HUES48 (cell line): ENCODE results near the gene CHCHD3.
A peak's percentile ranks its signal among the peaks of the same experiment; 100 is the strongest.

Source experiments
- H3K27ac ChIP-seq: one replicate; pipeline ENCODE4 v1.7.0; 2013; ENCODE audit warnings: low read depth, low read length, inconsistent platforms
- H3K27me3 ChIP-seq: 2 replicates; pipeline ENCODE4 v1.6.1; 2013; ENCODE audit warnings: mild to moderate bottlenecking, low read length; ENCODE audit not compliant: control insufficient read depth, insufficient read depth
- H3K36me3 ChIP-seq: 2 replicates; pipeline ENCODE4 v1.6.1; 2013; ENCODE audit warnings: low read length; ENCODE audit not compliant: control insufficient read depth, insufficient read depth
- H3K4me1 ChIP-seq: 2 replicates; pipeline ENCODE4 v1.6.1; 2013; ENCODE audit warnings: mild to moderate bottlenecking, low read length; ENCODE audit not compliant: control insufficient read depth, insufficient read depth
- H3K4me3 ChIP-seq: 2 replicates; pipeline ENCODE4 v1.5.1; 2013; ENCODE audit warnings: mild to moderate bottlenecking, low read depth, low read length
- H3K9ac ChIP-seq: 2 replicates; pipeline ENCODE4 v1.6.1; 2013; ENCODE audit warnings: mild to moderate bottlenecking, low read depth, low read length, moderate library complexity
- H3K9me3 ChIP-seq: 2 replicates; pipeline ENCODE4 v1.6.1; 2013; ENCODE audit warnings: low read length; ENCODE audit not compliant: control insufficient read depth, insufficient read depth

CHCHD3 gene

GRCh38 chr7:132861940-132862554 is 219.8 kb downstream of the CHCHD3 start:
- Histone ChIP-seq H3K9ac (no peak overlapping the region), H3K4me3 (no peak overlapping the region), H3K36me3 (no peaks in the 10 kb centered on the region), H3K9me3 (no peaks in the 10 kb centered on the region), H3K4me1 (no peaks in the 10 kb centered on the region), H3K27me3 (no peaks in the 10 kb centered on the region), H3K27ac (no peak overlapping the region)

- Histone ChIP-seq H3K4me3 (no peak overlapping the region), H3K9me3 (no peaks in the 10 kb centered on the region), H3K9ac (no peak overlapping the region), H3K27me3 (no peaks in the 10 kb centered on the region), H3K4me1 (peaks cover 1% of the 10 kb centered on the region), H3K36me3 (no peaks in the 10 kb centered on the region), H3K27ac (no peak overlapping the region)
Observed at GRCh38 chr7:132861424-132861823, 220.5 kb downstream of the CHCHD3 start.

GRCh38 chr7:132859199-132859598 is 222.7 kb downstream of the CHCHD3 start:
- Histone ChIP-seq H3K4me3 (no peak overlapping the region), H3K9me3 (no peaks in the 10 kb centered on the region), H3K27me3 (no peaks in the 10 kb centered on the region), H3K4me1 (peaks cover 12% of the 10 kb centered on the region), H3K27ac (no peak overlapping the region), H3K36me3 (no peaks in the 10 kb centered on the region), H3K9ac (no peak overlapping the region)

- Histone ChIP-seq H3K9ac (no peak overlapping the region), H3K4me3 (no peak overlapping the region), H3K36me3 (no peaks in the 10 kb centered on the region), H3K27ac (no peak overlapping the region), H3K9me3 (no peaks in the 10 kb centered on the region), H3K4me1 (peaks cover 12% of the 10 kb centered on the region), H3K27me3 (no peaks in the 10 kb centered on the region)
Observed at GRCh38 chr7:132858760-132859159, 223.1 kb downstream of the CHCHD3 start.

- Histone ChIP-seq H3K9me3 (no peaks in the 10 kb centered on the region), H3K9ac (no peak overlapping the region), H3K4me1 (peaks cover 12% of the 10 kb centered on the region), H3K4me3 (no peak overlapping the region), H3K27ac (no peak overlapping the region), H3K36me3 (no peaks in the 10 kb centered on the region), H3K27me3 (no peaks in the 10 kb centered on the region)
Observed at GRCh38 chr7:132858251-132858650, 223.6 kb downstream of the CHCHD3 start.

- peaks cover 12% of the 10 kb centered on the region for H3K4me1 ChIP-seq
- H3K9ac ChIP-seq: no peak overlapping the region
- H3K27me3 ChIP-seq: no peaks in the 10 kb centered on the region
- no peaks in the 10 kb centered on the region for H3K9me3 ChIP-seq
- H3K36me3 ChIP-seq: no peaks in the 10 kb centered on the region
- no peak overlapping the region for H3K4me3 ChIP-seq
- H3K27ac ChIP-seq: no peak overlapping the region
Observed at GRCh38 chr7:132857703-132858102, 224.2 kb downstream of the CHCHD3 start.

GRCh38 chr7:132857031-132857430 is 224.9 kb downstream of the CHCHD3 start:
- Histone ChIP-seq H3K9me3 (no peaks in the 10 kb centered on the region), H3K9ac (no peak overlapping the region), H3K27ac (no peak overlapping the region), H3K36me3 (no peaks in the 10 kb centered on the region), H3K4me3 (no peak overlapping the region), H3K4me1 (peaks cover 12% of the 10 kb centered on the region), H3K27me3 (no peaks in the 10 kb centered on the region)

- Histone ChIP-seq H3K36me3 (no peaks in the 10 kb centered on the region), H3K9me3 (no peaks in the 10 kb centered on the region), H3K9ac (no peak overlapping the region), H3K27ac (peak overlapping the region; percentile 6), H3K4me3 (no peak overlapping the region), H3K4me1 (peaks cover 12% of the 10 kb centered on the region), H3K27me3 (no peaks in the 10 kb centered on the region)
Observed at GRCh38 chr7:132856416-132856815, 225.5 kb downstream of the CHCHD3 start.

- H3K9ac ChIP-seq: no peak overlapping the region
- H3K27ac ChIP-seq: no peak overlapping the region
- peaks cover 12% of the 10 kb centered on the region for H3K4me1 ChIP-seq
- no peaks in the 10 kb centered on the region for H3K9me3 ChIP-seq
- no peaks in the 10 kb centered on the region for H3K36me3 ChIP-seq
- H3K4me3 ChIP-seq: no peak overlapping the region
- no peaks in the 10 kb centered on the region for H3K27me3 ChIP-seq
Observed at GRCh38 chr7:132855901-132856300, 226.0 kb downstream of the CHCHD3 start.

GRCh38 chr7:132854238-132854637 is 227.7 kb downstream of the CHCHD3 start:
- no peak overlapping the region for H3K27ac ChIP-seq
- peaks cover 12% of the 10 kb centered on the region for H3K4me1 ChIP-seq
- no peaks in the 10 kb centered on the region for H3K9me3 ChIP-seq
- H3K36me3 ChIP-seq: no peaks in the 10 kb centered on the region
- no peaks in the 10 kb centered on the region for H3K27me3 ChIP-seq
- H3K4me3 ChIP-seq: no peak overlapping the region
- no peak overlapping the region for H3K9ac ChIP-seq

GRCh38 chr7:132847376-132847775 is 234.5 kb downstream of the CHCHD3 start:
- Histone ChIP-seq H3K4me1 (no peaks in the 10 kb centered on the region), H3K9me3 (no peaks in the 10 kb centered on the region), H3K36me3 (no peaks in the 10 kb centered on the region), H3K27me3 (no peaks in the 10 kb centered on the region), H3K9ac (no peak overlapping the region), H3K4me3 (no peak overlapping the region), H3K27ac (no peak overlapping the region)
